Sigmoid colon (tissue), 7 donors: Measurements from ENCODE around the gene TAGLN2. TPM values are rescaled to one million over a fixed set of nuclear protein-coding genes. Genes with fewer than 3 reads are reported as not detected.

Source experiments
- DNase-seq: peaks from one replicate; pipeline ENCODE4 v3.0.0-alpha.2; 2019
- H3K27ac ChIP-seq, 4 donors: fragments of 200-600 bp; sonication (generic); one replicate each; pipeline ENCODE4 v1.5.1; 2016 to 2019; ENCODE audit warnings: mild to moderate bottlenecking in 1 of 4
- H3K27me3 ChIP-seq, 3 donors: fragments of 200-600 bp; sonication (generic); one replicate each; pipeline ENCODE4 v1.5.1; 2019; ENCODE audit warnings: mild to moderate bottlenecking in 1 of 3
- H3K36me3 ChIP-seq, 4 donors: fragments of 200-600 bp; sonication (generic); one replicate each; pipeline ENCODE4 v1.5.1; 2016 to 2019
- H3K4me1 ChIP-seq, 4 donors: fragments of 200-600 bp; sonication (generic); one replicate each; pipeline ENCODE4 v1.5.1; 2017 to 2019
- H3K4me3 ChIP-seq, 4 donors: fragments of 200-600 bp; sonication (generic); one replicate each; pipeline ENCODE4 v1.5.1; 2017 to 2019; ENCODE audit warnings: mild to moderate bottlenecking in 2 of 4, moderate library complexity in 1 of 4
- H3K9me3 ChIP-seq, 4 donors: fragments of 200-600 bp in 3 of 4; sonication (generic) in 3 of 4; one replicate each; pipeline versions ENCODE4 v1.5.1 to v1.6.1; 2013 to 2019
- EP300 ChIP-seq, 4 donors: sonication (generic); formaldehyde crosslinking; IDR thresholded peaks; one replicate each; pipeline ENCODE4 v1.6.1; 2017; ENCODE audit warnings: antibody characterized with exemption in 4 of 4
- POLR2A ChIP-seq, 2 donors: fragments of 450-650 bp; IDR thresholded peaks; one replicate each; pipeline ENCODE4 v1.6.1; 2016; ENCODE audit warnings: antibody characterized with exemption in 2 of 2, mild to moderate bottlenecking in 2 of 2, moderate library complexity in 2 of 2
- POLR2AphosphoS5 ChIP-seq, 4 donors: sonication (generic); formaldehyde crosslinking; IDR thresholded peaks; one replicate each; pipeline ENCODE4 v1.6.1; 2017; ENCODE audit warnings: antibody characterized with exemption in 4 of 4
- WGBS, 2 donors: extraction: QIAGEN DNeasy Blood & Tissue Kit; methylation state at CpG; one replicate each; pipeline ENCODE4 v1.1.7; 2013; 5-methylcytosine and 5-hydroxymethylcytosine counted together
- intact Hi-C: fragments of 100-400 bp; cut with DNase I; formaldehyde crosslinking; loops from one replicate; pipeline ENCODE4 v1.15.1; 2023
- polyA plus RNA-seq, 3 donors: library from polyadenylated mRNA; stranded (reverse); fragments of 200-250 nt; gene quantifications; one replicate each; pipeline ENCODE4 v1.2.3, GENCODE V29; 2013
- total RNA-seq, 4 donors: library from RNA; depleted of rRNA; stranded (reverse); fragments of >200 nt; gene quantifications; one replicate each; pipeline ENCODE4 v1.1.0, GENCODE V29; 2016
- TF ChIP-seq, protein P1 (sequence below), 4 experiments: fragments of 450-650 bp in 3 of 4; fragments of 200-600 bp in 1 of 4; IDR thresholded peaks; one replicate each; pipeline ENCODE4 v1.5.1; 2016 to 2019; ENCODE audit warnings: antibody characterized with exemption in 4 of 4, mild to moderate bottlenecking in 3 of 4, moderate library complexity in 2 of 4
- donor health status: healthy with polysubstance abuse.
- donor health status: Bipolar disorder and iron deficiency.
- donor health status: healthy.

Gene TAGLN2
- total and polyA plus RNA-seq, 7 donors, result 88.8 to 770 (median 109) TPM

DNA sequence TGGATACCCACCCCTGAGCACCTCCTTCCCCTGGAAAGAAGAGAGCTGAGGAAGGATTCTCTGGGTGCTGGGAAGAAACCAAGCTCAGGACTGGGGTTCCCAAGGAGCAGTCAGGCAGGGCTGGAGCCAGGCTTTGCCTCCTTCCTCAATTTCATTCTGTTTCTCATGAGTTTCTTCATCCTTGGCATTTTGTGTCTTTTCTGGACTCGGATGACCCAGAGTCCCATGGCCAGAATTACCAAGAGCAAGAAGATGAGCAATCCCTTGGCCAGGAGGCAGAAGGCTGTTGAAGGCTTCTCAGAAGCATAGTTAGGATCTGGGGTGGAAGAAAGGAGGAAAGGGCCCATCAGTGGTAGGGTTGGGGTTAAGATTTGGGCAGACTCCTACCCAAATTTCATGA lies 26.2 kb upstream of the TAGLN2 start:
- no peaks in the 10 kb centered on the region for H3K36me3 ChIP-seq
- H3K27me3 ChIP-seq, result no peaks in the 10 kb centered on the region
- no peak for DNase-seq
- H3K4me3 ChIP-seq, result no peak overlapping the region
- peaks cover 0 to 15% (median 5%) of the 10 kb centered on the region in 4 donors for H3K4me1 ChIP-seq
- H3K27ac ChIP-seq, result no peak overlapping the region
- intact Hi-C loops, result no loop called here
- WGBS, 2 donors, result 82 to 85% methylated on average over 1 of the region's 1 CpG
- no peaks in the 10 kb centered on the region for H3K9me3 ChIP-seq
- TF ChIP-seq EP300 (IDR thresholded peaks at IDR 0.05) (no peak), POLR2A (IDR thresholded peaks at IDR 0.05) (no peak), POLR2AphosphoS5 (IDR thresholded peaks at IDR 0.05) (no peak)
- TF ChIP-seq, protein P1, sequence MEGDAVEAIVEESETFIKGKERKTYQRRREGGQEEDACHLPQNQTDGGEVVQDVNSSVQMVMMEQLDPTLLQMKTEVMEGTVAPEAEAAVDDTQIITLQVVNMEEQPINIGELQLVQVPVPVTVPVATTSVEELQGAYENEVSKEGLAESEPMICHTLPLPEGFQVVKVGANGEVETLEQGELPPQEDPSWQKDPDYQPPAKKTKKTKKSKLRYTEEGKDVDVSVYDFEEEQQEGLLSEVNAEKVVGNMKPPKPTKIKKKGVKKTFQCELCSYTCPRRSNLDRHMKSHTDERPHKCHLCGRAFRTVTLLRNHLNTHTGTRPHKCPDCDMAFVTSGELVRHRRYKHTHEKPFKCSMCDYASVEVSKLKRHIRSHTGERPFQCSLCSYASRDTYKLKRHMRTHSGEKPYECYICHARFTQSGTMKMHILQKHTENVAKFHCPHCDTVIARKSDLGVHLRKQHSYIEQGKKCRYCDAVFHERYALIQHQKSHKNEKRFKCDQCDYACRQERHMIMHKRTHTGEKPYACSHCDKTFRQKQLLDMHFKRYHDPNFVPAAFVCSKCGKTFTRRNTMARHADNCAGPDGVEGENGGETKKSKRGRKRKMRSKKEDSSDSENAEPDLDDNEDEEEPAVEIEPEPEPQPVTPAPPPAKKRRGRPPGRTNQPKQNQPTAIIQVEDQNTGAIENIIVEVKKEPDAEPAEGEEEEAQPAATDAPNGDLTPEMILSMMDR (IDR thresholded peaks at IDR 0.05), result no peak

DNA sequence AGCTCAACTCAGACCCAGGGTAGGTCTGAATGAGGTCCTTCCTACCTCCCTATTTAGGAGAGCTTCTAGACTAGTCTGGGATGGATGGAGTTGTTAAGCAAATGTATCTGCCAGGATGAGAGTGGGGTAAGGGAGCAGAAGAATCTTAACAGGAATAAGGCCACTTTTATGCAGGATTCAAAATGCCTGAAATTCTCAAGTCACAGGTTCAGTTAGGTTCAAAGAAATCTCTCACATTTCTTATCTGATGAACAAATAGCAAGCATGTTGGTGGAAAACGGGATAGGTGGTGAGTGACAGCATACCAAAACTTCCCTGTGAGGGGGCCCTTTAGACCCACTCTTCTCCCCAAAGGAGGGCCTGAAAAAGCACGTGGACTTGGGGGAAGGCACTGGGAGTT lies 25.7 kb upstream of the TAGLN2 start:
- Histone ChIP-seq H3K4me3 (no peak overlapping the region), H3K4me1 (peaks cover 0 to 16% (median 7%) of the 10 kb centered on the region in 4 donors), H3K27ac (no peak overlapping the region), H3K9me3 (no peaks in the 10 kb centered on the region), H3K36me3 (no peaks in the 10 kb centered on the region), H3K27me3 (no peaks in the 10 kb centered on the region)
- TF ChIP-seq EP300 (IDR thresholded peaks at IDR 0.05) (no peak), POLR2A (IDR thresholded peaks at IDR 0.05) (no peak), POLR2AphosphoS5 (IDR thresholded peaks at IDR 0.05) (no peak)
- TF ChIP-seq, protein P1 (IDR thresholded peaks at IDR 0.05), result no peak
- DNase-seq, result no peak
- 74 to 82% methylated on average over 2 of the region's 2 CpGs for WGBS, 2 donors
- intact Hi-C loops, result no loop called here

DNA sequence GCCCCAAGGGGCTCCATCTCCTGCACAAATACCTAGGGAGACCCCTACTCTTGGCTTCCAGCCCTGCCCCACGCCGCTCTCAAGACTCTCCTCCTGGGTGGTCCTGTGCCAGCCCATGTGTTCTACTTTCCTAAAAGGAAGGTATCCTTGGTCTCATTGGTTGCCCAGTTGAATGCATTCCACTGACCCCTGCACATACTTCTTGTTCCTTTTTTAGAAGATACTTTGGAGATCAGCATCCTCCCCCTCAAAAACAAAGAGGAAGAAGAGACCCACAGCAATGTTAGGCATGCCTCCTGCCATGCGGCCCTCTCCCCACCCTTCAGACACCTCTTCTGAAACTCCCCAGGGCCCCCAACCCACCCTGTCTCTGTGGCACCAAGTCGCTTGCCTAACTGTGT lies 24.7 kb upstream of the TAGLN2 start:
- intact Hi-C loops, result loop anchor here (5.0 kb wide), 1 partner anchor 168 kb away; the partner anchor contains the start of gene DUSP23
- no peak overlapping the region for H3K4me3 ChIP-seq
- TF ChIP-seq, protein P1 (IDR thresholded peaks at IDR 0.05), result no peak
- no peak for TF ChIP-seq EP300 (IDR thresholded peaks at IDR 0.05)
- TF ChIP-seq POLR2A (IDR thresholded peaks at IDR 0.05), result no peak
- TF ChIP-seq POLR2AphosphoS5 (IDR thresholded peaks at IDR 0.05), result no peak
- H3K27ac ChIP-seq, result no peak overlapping the region
- DNase-seq, result no peak
- H3K36me3 ChIP-seq, result no peaks in the 10 kb centered on the region
- WGBS, 2 donors, result 93 to 95% methylated on average over 4 of the region's 4 CpGs
- H3K4me1 ChIP-seq, result peaks cover 0 to 25% (median 17%) of the 10 kb centered on the region in 4 donors
- no peaks in the 10 kb centered on the region for H3K9me3 ChIP-seq
- no peaks in the 10 kb centered on the region for H3K27me3 ChIP-seq

GRCh38 chr1:159949123-159949522 lies 23.8 kb upstream of the TAGLN2 start:
- TF ChIP-seq EP300 (IDR thresholded peaks at IDR 0.05) (no peak), POLR2AphosphoS5 (IDR thresholded peaks at IDR 0.05) (no peak), POLR2A (IDR thresholded peaks at IDR 0.05) (no peak)
- TF ChIP-seq, protein P1 (IDR thresholded peaks at IDR 0.05), result no peak
- H3K27me3 ChIP-seq, result no peaks in the 10 kb centered on the region
- 30 to 62% methylated on average over 6 of the region's 6 CpGs for WGBS, 2 donors
- no peaks in the 10 kb centered on the region for H3K9me3 ChIP-seq
- H3K36me3 ChIP-seq, result no peaks in the 10 kb centered on the region
- no peak overlapping the region for H3K4me3 ChIP-seq
- intact Hi-C loops, result loop anchor here (5.0 kb wide), 1 partner anchor 167 kb away; the partner anchor contains the start of gene DUSP23
- DNase-seq, result no peak
- peaks cover 0 to 30% (median 20%) of the 10 kb centered on the region in 4 donors for H3K4me1 ChIP-seq
- peak overlapping the region in 3 of 4 donors; percentile 25 to 45 (median 42) for H3K27ac ChIP-seq

DNA sequence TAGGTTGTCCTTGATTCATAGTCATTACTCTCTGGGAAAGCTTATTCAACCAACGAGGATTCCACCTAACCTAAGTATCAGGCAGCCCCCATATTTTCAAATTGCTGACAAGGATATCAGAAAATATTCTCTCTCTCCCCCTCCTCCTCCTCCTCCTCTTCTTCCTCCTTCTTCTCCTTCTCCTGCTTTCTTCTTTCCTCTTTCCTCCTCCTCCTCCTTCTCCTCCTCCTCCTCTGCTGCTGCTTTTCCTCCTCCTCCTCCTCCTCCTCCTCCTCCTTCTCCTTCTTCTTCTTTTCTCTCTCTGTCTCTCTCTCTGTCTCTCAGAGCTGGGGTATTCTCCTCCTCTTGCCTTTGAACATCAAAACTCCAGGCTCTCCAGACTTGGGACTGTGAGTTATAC lies 22.6 kb upstream of the TAGLN2 start:
- intact Hi-C loops, result loop anchor here (5.0 kb wide), 1 partner anchor 166 kb away; the partner anchor contains the start of gene DUSP23
- 62 to 76% methylated on average over 1 of the region's 1 CpG for WGBS, 2 donors
- no peaks in the 10 kb centered on the region for H3K27me3 ChIP-seq
- H3K4me1 ChIP-seq, result peaks cover 0 to 30% (median 20%) of the 10 kb centered on the region in 4 donors
- no peaks in the 10 kb centered on the region for H3K9me3 ChIP-seq
- no peak overlapping the region for H3K27ac ChIP-seq
- no peak overlapping the region for H3K4me3 ChIP-seq
- H3K36me3 ChIP-seq, result no peaks in the 10 kb centered on the region
- DNase-seq, result no peak
- TF ChIP-seq POLR2A (IDR thresholded peaks at IDR 0.05), result no peak
- TF ChIP-seq, protein P1 (IDR thresholded peaks at IDR 0.05), result no peak
- TF ChIP-seq EP300 (IDR thresholded peaks at IDR 0.05), result no peak
- TF ChIP-seq POLR2AphosphoS5 (IDR thresholded peaks at IDR 0.05), result no peak
